PC-3 (cell line): Measurements from ENCODE around the gene TCERG1L.

ENCODE experiments used
- CTCF ChIP-seq: fragments of 300-600 bp; sonication (generic); conservative IDR thresholded peaks from 2 replicates; pipeline ENCODE4 v1.5.1; 2017; ENCODE audit warnings: antibody characterized with exemption, low read depth, mild to moderate bottlenecking, low read length
- EZH2 ChIP-seq: fragments of 300-600 bp; sonication (generic); IDR thresholded peaks from one replicate; pipeline ENCODE4 v1.6.1; 2017; ENCODE audit warnings: antibody characterized with exemption, mild to moderate bottlenecking, low read length; ENCODE audit not compliant: unreplicated experiment
- EZH2phosphoT487 ChIP-seq: fragments of 300-600 bp; sonication (generic); IDR thresholded peaks from 2 replicates; pipeline ENCODE4 v1.6.1; 2018; ENCODE audit warnings: mild to moderate bottlenecking, antibody characterized with exemption, low read length, borderline replicate concordance

- TF ChIP-seq CTCF, result no peak
- TF ChIP-seq EZH2, result no peak
- no peak for TF ChIP-seq EZH2phosphoT487
These were observed 242.8 kb downstream of the TCERG1L start for GRCh38 chr10:131068760-131069159.
